ENCODE data around the gene SKA2.

GRCh38 chr17:59154721-59155438, at the start of gene SKA2:
- no peak for TF ChIP-seq CTCF (IDR thresholded peaks at IDR 0.05; ENCODE audit: low read length)
- TF ChIP-seq EZH2phosphoT487 (IDR thresholded peaks at IDR 0.05; ENCODE audit: low read length) = no peak
- TF ChIP-seq EZH2 (optimal IDR thresholded peaks at IDR 0.05; ENCODE audit: low read depth, low read length) = no peak

Data from MM.1S (cell line).